Activated naive CD4-positive, alpha-beta T cell treated with anti-CD3 and anti-CD28 coated beads for 36 hours (primary cell): ENCODE results near the gene ITGA11. TPM values are rescaled to one million over a fixed set of nuclear protein-coding genes. Genes with fewer than 3 reads are reported as not detected.

Experiments
- CTCF ChIA-PET: fragments of 350-600 bp; sonication (Branson Sonifier 250); formaldehyde crosslinking; loops from one replicate; lab custom pipeline; 2021; ENCODE audit warnings: antibody characterized with exemption; lab: Charles Lee
- DNase-seq: peaks from one replicate; pipeline ENCODE4 v3.0.0-alpha.2; 2020
- H3K27ac Mint-ChIP-seq: one replicate; pipeline ENCODE4 v1.8.0; 2021; ENCODE audit warnings: mild to moderate bottlenecking, mixed read lengths
- H3K27me3 Mint-ChIP-seq: one replicate; pipeline ENCODE4 v1.8.0; 2021; ENCODE audit warnings: low read depth, mixed read lengths
- H3K36me3 Mint-ChIP-seq: one replicate; pipeline ENCODE4 v1.8.0; 2021; ENCODE audit warnings: low read depth, mixed read lengths
- H3K4me1 Mint-ChIP-seq: one replicate; pipeline ENCODE4 v1.8.0; 2021; ENCODE audit warnings: low read depth, mixed read lengths
- H3K4me3 Mint-ChIP-seq: one replicate; pipeline ENCODE4 v1.8.0; 2021; ENCODE audit warnings: mild to moderate bottlenecking, moderate library complexity, mixed read lengths
- H3K9me3 Mint-ChIP-seq: one replicate; pipeline ENCODE4 v1.8.0; 2021; ENCODE audit warnings: mixed read lengths
- intact Hi-C: fragments of 100-400 bp; cut with micrococcal nuclease; formaldehyde crosslinking; loops from one replicate; pipeline ENCODE4 v1.15.1; 2023
- total RNA-seq, 2 experiments: library from RNA; stranded (reverse); gene quantifications; one replicate each; pipeline ENCODE4 v1.2.3, GENCODE V29; 2021

ITGA11 gene
- total RNA-seq, 2 experiments from 2014 or later: 0.02 to 0.12 TPM

GRCh38 chr15:68442903-68443302, 10.9 kb upstream of the ITGA11 start:
- H3K27me3 Mint-ChIP-seq: peaks cover 45% of the 10 kb centered on the region

DNA sequence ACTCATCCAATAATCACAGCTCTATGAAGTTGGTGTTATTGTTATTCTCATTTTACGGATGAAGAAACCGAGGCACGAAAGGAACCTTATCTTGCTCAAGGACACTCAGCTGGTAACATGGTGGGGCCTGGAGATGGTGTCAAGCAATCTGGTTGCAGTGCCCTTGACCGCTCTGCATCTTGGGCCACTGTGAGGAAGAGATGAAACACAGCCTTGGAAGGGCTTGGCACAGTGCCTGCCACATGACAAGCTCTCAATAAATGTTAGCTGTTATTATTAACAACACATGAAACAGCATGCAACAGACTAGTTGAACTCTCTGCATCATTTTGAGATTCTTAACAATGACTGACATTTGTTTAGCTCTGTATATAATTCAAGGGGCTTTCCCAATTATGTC, 10.1 kb upstream of the ITGA11 start:
- Mint-ChIP-seq H3K27me3 (peaks cover 50% of the 10 kb centered on the region), H3K4me3 (no peak overlapping the region), H3K4me1 (no peaks in the 10 kb centered on the region), H3K36me3 (no peaks in the 10 kb centered on the region), H3K27ac (no peak overlapping the region), H3K9me3 (no peaks in the 10 kb centered on the region)
- DNase-seq: no peak
- CTCF ChIA-PET: no interaction called here
- intact Hi-C loops: no loop called here

More at GRCh38 chr15:68442903-68443302, 10.9 kb upstream of the ITGA11 start:
- Mint-ChIP-seq H3K36me3 (no peaks in the 10 kb centered on the region), H3K9me3 (no peaks in the 10 kb centered on the region), H3K27ac (no peak overlapping the region), H3K4me3 (no peak overlapping the region), H3K4me1 (no peaks in the 10 kb centered on the region)
- CTCF ChIA-PET: interaction anchor here (0.8 kb wide), 1 partner anchor 117 kb away, joined by 3 read pairs; no protein-coding TSS in a partner anchor
- intact Hi-C loops: no loop called here
- DNase-seq: no peak

DNA sequence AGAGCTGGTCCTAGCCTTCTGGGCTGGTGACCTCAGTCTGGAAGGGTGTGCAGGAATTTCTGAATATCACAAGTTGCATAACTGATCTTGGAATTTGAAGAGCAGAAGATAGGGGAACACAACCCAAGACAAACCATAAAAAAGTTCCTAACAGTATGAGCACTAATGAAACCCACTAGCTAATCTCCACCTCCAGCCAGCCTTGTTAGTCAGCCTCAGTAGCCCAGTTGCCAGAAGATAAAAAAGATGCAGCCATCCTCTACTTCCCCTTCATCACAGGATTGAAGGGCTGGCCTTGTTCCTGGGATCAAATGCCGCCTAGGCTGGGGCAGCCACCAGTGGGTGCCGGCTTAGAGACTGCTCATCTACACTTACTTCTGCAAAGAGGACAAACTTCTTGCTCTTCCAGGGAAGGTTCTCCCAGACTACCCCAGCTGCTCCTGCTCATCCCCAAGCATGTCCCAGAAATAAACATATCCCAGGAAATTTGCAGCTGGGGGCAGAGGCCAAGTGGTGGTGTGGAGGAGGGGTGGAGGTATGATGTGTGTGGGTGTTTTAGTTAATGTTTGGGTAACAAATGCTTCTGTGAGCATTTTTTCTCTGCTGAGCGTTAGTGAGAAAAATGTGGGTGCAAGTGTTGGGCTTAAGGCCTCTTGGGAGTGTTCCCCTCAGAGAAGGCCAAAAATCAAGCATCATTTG, 9.2 kb upstream of the ITGA11 start:
- H3K9me3 Mint-ChIP-seq: no peaks in the 10 kb centered on the region
- CTCF ChIA-PET: no interaction called here
- no peaks in the 10 kb centered on the region for H3K36me3 Mint-ChIP-seq
- no peaks in the 10 kb centered on the region for H3K4me1 Mint-ChIP-seq
- no peak for DNase-seq
- peaks cover 47% of the 10 kb centered on the region for H3K27me3 Mint-ChIP-seq
- intact Hi-C loops: no loop called here
- H3K27ac Mint-ChIP-seq: no peak overlapping the region
- no peak overlapping the region for H3K4me3 Mint-ChIP-seq

- CTCF ChIA-PET: no interaction called here
- no peaks in the 10 kb centered on the region for H3K4me1 Mint-ChIP-seq
- H3K27me3 Mint-ChIP-seq: peaks cover 48% of the 10 kb centered on the region
- H3K4me3 Mint-ChIP-seq: no peak overlapping the region
- DNase-seq: no peak
- H3K36me3 Mint-ChIP-seq: no peaks in the 10 kb centered on the region
- H3K27ac Mint-ChIP-seq: no peak overlapping the region
- H3K9me3 Mint-ChIP-seq: no peaks in the 10 kb centered on the region
- intact Hi-C loops: no loop called here
Measured at GRCh38 chr15:68440136-68440535, 8.2 kb upstream of the ITGA11 start.

DNA sequence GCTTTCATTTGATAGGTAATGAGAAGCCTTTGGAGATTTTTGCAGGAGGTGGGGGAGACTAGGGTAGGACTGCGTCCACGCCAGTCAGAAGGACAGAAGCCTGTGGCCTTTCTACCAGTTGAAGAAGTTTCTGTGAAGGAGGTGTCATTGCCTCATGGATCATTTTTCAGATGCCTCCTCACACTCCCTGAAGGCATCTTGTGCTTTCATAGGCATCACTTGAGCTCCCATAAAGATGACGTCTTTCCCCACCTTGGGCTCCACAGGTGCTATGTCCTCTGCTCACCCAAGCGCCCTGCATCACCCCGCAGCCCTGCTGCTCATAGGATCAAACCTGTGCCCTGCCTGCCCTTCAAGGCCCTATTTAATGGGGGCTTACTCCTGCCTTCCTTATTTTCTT, 7.5 kb upstream of the ITGA11 start:
- no peak for DNase-seq
- CTCF ChIA-PET: no interaction called here
- Mint-ChIP-seq H3K27ac (no peak overlapping the region), H3K36me3 (no peaks in the 10 kb centered on the region), H3K27me3 (peaks cover 48% of the 10 kb centered on the region), H3K9me3 (no peaks in the 10 kb centered on the region), H3K4me1 (no peaks in the 10 kb centered on the region), H3K4me3 (no peak overlapping the region)
- intact Hi-C loops: no loop called here

DNA sequence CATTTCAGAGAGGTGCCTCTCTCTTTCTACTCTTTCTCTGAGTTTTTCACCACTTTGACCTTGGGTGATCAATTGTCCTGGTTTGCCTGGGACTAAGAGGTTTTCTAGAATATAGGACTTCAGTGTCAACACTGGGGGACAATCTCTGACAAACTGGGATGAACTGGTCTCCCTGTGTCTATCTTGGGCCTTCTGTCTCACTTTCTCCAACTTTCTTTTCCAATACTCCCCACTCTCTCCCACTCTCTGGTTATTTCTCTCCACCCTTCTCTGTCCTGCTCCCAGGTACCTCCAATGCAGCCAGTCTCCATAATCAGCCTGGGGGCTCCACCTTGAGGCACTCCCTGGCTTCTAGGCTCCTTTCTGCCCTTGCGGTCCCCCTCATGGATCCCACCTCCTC, 4.7 kb upstream of the ITGA11 start:
- DNase-seq: no peak
- Mint-ChIP-seq H3K36me3 (no peaks in the 10 kb centered on the region), H3K9me3 (no peaks in the 10 kb centered on the region), H3K27me3 (peaks cover 48% of the 10 kb centered on the region), H3K4me3 (no peak overlapping the region), H3K27ac (no peak overlapping the region), H3K4me1 (no peaks in the 10 kb centered on the region)
- CTCF ChIA-PET: no interaction called here
- intact Hi-C loops: no loop called here

GRCh38 chr15:68435966-68436365, 4.0 kb upstream of the ITGA11 start:
- H3K9me3 Mint-ChIP-seq: no peaks in the 10 kb centered on the region
- no peaks in the 10 kb centered on the region for H3K4me1 Mint-ChIP-seq
- no peak for DNase-seq
- CTCF ChIA-PET: no interaction called here
- H3K27ac Mint-ChIP-seq: no peak overlapping the region
- no peak overlapping the region for H3K4me3 Mint-ChIP-seq
- H3K27me3 Mint-ChIP-seq: peaks cover 48% of the 10 kb centered on the region
- no peaks in the 10 kb centered on the region for H3K36me3 Mint-ChIP-seq
- intact Hi-C loops: no loop called here

DNA sequence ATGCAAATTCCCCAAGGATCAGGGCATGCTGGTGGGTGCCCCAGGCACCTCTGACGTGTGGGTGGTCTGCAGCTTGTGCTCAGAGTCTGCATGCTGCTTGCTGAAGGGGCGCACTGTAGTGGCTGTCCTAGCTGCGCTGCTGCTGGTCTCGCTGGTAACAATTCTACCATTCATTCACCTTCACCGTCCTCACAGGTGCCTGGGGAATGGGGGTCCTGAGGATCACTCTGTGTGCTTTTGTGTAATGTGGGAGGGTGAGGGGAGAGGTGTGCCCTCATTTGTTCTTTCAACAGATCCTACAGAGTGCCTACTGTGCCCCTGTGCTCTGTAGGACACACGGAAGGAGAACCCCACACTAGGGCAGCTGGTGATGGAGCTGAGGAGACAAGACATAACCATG, 2.1 kb upstream of the ITGA11 start:
- DNase-seq: no peak
- CTCF ChIA-PET: no interaction called here
- H3K9me3 Mint-ChIP-seq: no peaks in the 10 kb centered on the region
- H3K36me3 Mint-ChIP-seq: no peaks in the 10 kb centered on the region
- no peak overlapping the region for H3K4me3 Mint-ChIP-seq
- intact Hi-C loops: no loop called here
- no peak overlapping the region for H3K27ac Mint-ChIP-seq
- no peaks in the 10 kb centered on the region for H3K4me1 Mint-ChIP-seq
- peaks cover 56% of the 10 kb centered on the region for H3K27me3 Mint-ChIP-seq

- DNase-seq: no peak
- Mint-ChIP-seq H3K4me3 (no peak overlapping the region), H3K9me3 (no peaks in the 10 kb centered on the region), H3K4me1 (no peaks in the 10 kb centered on the region), H3K36me3 (no peaks in the 10 kb centered on the region), H3K27me3 (peaks cover 54% of the 10 kb centered on the region), H3K27ac (no peak overlapping the region)
- CTCF ChIA-PET: no interaction called here
- intact Hi-C loops: no loop called here
Measured at GRCh38 chr15:68433551-68433950, 1.6 kb upstream of the ITGA11 start.

DNA sequence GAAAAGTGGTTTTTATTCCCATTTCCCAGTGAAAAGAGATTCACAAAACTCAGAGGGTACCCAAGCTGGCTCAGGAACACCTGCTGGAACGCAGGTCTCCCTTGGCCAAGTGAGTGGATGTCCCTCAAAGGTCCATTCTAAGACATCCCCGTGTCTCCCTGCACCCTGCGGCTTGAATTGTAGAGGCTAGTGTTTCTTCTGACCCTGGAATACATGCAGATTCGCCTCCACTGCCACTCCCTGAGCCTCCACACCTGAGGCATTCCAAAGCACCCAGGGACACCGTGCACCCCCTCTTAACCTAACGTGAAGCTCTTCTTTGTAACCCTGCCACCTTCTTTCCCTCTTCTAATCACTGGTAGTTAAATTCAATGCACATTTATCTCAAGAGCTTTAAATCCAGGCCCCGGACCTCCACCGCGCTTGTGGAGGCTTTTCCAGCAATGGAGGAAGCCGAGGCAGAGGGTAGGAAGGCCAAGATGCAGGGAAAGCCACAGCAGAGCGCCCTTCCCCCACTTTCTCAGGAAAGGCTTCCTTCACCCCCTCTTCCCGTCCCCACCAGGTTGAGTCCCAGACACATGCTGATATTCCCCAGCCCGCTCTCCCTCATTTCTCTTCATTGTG, 590 bp upstream of the ITGA11 start:
- CTCF ChIA-PET: interaction anchor here (0.8 kb wide), 1 partner anchor 126 kb away, joined by 3 read pairs; no protein-coding TSS in a partner anchor
- DNase-seq: no peak
- Mint-ChIP-seq H3K4me1 (no peaks in the 10 kb centered on the region), H3K36me3 (no peaks in the 10 kb centered on the region), H3K4me3 (no peak overlapping the region), H3K9me3 (no peaks in the 10 kb centered on the region), H3K27me3 (peaks cover 49% of the 10 kb centered on the region), H3K27ac (no peak overlapping the region)
- intact Hi-C loops: no loop called here

- Mint-ChIP-seq H3K4me1 (no peaks in the 10 kb centered on the region), H3K27me3 (peaks cover 42% of the 10 kb centered on the region), H3K9me3 (no peaks in the 10 kb centered on the region), H3K36me3 (no peaks in the 10 kb centered on the region), H3K27ac (no peak overlapping the region), H3K4me3 (no peak overlapping the region)
- no peak for DNase-seq
- CTCF ChIA-PET: interaction anchor here (1.2 kb wide), 1 partner anchor 125 kb away, joined by 3 read pairs; no protein-coding TSS in a partner anchor
- intact Hi-C loops: no loop called here
Measured at GRCh38 chr15:68431037-68431791, 749 bp downstream of the ITGA11 start.

DNA sequence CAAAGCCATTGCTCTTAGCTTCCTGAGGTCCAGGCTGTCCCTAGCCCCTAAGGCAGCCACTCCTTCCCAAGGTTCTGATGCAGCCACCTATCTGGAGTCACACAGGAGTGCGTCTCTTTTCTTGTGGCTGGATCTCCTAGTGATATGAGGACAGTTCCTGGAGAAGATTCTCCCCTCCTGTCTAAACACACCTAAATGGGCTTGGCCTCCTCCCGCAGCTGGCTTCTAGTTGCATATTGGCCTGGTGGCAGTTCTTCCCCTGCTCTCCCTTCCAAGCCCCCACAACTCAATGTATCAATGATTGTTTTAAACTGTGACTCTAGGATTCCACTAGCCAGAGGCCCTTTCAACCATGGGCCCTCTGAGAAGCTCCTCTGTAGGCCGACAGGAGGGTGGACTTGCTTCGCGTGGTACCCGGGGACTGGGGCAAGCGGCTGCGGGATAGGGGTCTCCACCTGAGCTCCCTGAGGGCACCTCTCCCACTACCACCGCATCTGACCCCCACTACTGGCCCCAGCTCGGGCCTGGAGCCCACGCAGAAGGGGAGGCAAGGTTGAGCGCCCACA, 1.4 kb downstream of the ITGA11 start:
- Mint-ChIP-seq H3K9me3 (no peaks in the 10 kb centered on the region), H3K4me1 (no peaks in the 10 kb centered on the region), H3K36me3 (no peaks in the 10 kb centered on the region), H3K27me3 (peaks cover 39% of the 10 kb centered on the region), H3K4me3 (no peak overlapping the region), H3K27ac (no peak overlapping the region)
- CTCF ChIA-PET: interaction anchor here (1.2 kb wide), 1 partner anchor 124 kb away, joined by 3 read pairs; no protein-coding TSS in a partner anchor
- intact Hi-C loops: no loop called here
- no peak for DNase-seq
